Measurements from ENCODE around the gene DACT1.

DNA sequence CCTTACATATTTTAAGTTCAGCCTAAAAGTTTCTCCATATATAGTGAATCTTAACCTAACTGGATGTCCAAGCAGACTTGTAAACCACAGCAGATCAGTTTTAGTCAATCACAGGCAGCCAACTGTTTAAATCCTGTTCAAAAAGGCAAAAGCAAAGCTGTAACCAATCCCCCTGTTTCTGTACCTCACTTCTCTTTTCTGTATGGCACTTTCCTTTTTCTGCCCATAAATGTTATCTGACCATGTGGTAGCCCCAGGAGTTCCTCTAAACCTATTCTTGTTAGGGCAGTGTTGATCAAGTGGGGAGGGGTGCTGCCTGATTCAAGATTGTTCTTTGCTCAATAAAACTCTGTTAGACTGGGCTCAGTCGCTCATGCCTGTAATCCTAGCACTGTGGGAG, 8.5 kb upstream of the DACT1 start:
- TF ChIP-seq POLR2A (IDR thresholded peaks at IDR 0.05): no peak
- TF ChIP-seq, protein P1, sequence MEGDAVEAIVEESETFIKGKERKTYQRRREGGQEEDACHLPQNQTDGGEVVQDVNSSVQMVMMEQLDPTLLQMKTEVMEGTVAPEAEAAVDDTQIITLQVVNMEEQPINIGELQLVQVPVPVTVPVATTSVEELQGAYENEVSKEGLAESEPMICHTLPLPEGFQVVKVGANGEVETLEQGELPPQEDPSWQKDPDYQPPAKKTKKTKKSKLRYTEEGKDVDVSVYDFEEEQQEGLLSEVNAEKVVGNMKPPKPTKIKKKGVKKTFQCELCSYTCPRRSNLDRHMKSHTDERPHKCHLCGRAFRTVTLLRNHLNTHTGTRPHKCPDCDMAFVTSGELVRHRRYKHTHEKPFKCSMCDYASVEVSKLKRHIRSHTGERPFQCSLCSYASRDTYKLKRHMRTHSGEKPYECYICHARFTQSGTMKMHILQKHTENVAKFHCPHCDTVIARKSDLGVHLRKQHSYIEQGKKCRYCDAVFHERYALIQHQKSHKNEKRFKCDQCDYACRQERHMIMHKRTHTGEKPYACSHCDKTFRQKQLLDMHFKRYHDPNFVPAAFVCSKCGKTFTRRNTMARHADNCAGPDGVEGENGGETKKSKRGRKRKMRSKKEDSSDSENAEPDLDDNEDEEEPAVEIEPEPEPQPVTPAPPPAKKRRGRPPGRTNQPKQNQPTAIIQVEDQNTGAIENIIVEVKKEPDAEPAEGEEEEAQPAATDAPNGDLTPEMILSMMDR (IDR thresholded peaks at IDR 0.05): no peak
- TF ChIP-seq POLR2AphosphoS5 (IDR thresholded peaks at IDR 0.05): no peak

All from breast epithelium (tissue), 3 donors.